Lung (tissue), 12 donors: ENCODE data around the gene HNRNPR. TPM values are rescaled to one million over a fixed set of nuclear protein-coding genes. Genes with fewer than 3 reads are reported as not detected.

ENCODE experiments used
- ATAC-seq: fragments of 200-7000 bp; cut with Tn5 transposase; one replicate; pipeline ENCODE4 v1.9.1; 2020; ENCODE audit warnings: moderate number of reproducible peaks; ENCODE audit not compliant: insufficient read depth, low FRiP score
- DNase-seq, 3 donors: peaks; one replicate each; pipeline ENCODE4 v3.0.0-alpha.2; 2013 to 2017
- H3K27ac ChIP-seq, 2 donors: one replicate each; pipeline ENCODE4 v1.5.1; 2013; ENCODE audit warnings: mild to moderate bottlenecking in 2 of 2, moderate library complexity in 2 of 2, control low read depth in 1 of 2, inconsistent platforms in 1 of 2, low read depth in 1 of 2, low read length in 1 of 2
- H3K27me3 ChIP-seq, 3 donors: one replicate each; pipeline ENCODE4 v1.5.1; 2013; ENCODE audit warnings: low read length in 2 of 3; ENCODE audit not compliant: control insufficient read depth in 3 of 3, insufficient read depth in 3 of 3
- H3K36me3 ChIP-seq, 4 donors: one replicate each; pipeline ENCODE4 v1.5.1; 2013; ENCODE audit warnings: low read length in 4 of 4, mild to moderate bottlenecking in 1 of 4, moderate library complexity in 1 of 4; ENCODE audit not compliant: control insufficient read depth in 4 of 4, insufficient read depth in 4 of 4
- H3K4me1 ChIP-seq, 5 donors: one replicate each; pipeline ENCODE4 v1.5.1; 2013; ENCODE audit warnings: low read length in 5 of 5, mild to moderate bottlenecking in 2 of 5, moderate library complexity in 1 of 5; ENCODE audit not compliant: control insufficient read depth in 5 of 5, insufficient read depth in 5 of 5
- H3K4me3 ChIP-seq: one replicate; pipeline ENCODE4 v1.5.1; 2013; ENCODE audit warnings: mild to moderate bottlenecking, control low read depth, moderate library complexity
- H3K9ac ChIP-seq, 2 donors: one replicate each; pipeline ENCODE4 v1.5.1; 2013; ENCODE audit warnings: low read length in 2 of 2, control low read depth in 1 of 2; ENCODE audit not compliant: insufficient read depth in 1 of 2
- H3K9me3 ChIP-seq, 4 donors: one replicate each; pipeline ENCODE4 v1.5.1; 2013; ENCODE audit warnings: low read length in 3 of 4, mild to moderate bottlenecking in 1 of 4, moderate library complexity in 1 of 4; ENCODE audit not compliant: control insufficient read depth in 4 of 4, insufficient read depth in 3 of 4
- WGBS, 2 donors: extraction: QIAGEN DNeasy Blood & Tissue Kit; methylation state at CpG; one replicate each; pipeline ENCODE4 v1.1.7; 2013; 5-methylcytosine and 5-hydroxymethylcytosine counted together
- polyA plus RNA-seq, 2 donors: library from polyadenylated mRNA; stranded (reverse); fragments of 200-250 nt; gene quantifications; one replicate each; pipeline ENCODE4 v1.2.1, GENCODE V29; 2013
- total RNA-seq, 2 donors: library from RNA; depleted of rRNA in 1 of 2; stranded (reverse); fragments of >200 nt in 1 of 2; gene quantifications; one replicate each; pipeline ENCODE4 v1.2.1, GENCODE V29; 2014 to 2021
- TF ChIP-seq, protein P1 (sequence below): IDR thresholded peaks from 2 replicates; pipeline ENCODE4 v1.5.1; 2012; ENCODE audit warnings: mild to moderate bottlenecking; ENCODE audit errors: control extremely low read depth, extremely low read depth
- donor health status: control.
- donor health status: control.
- donor health status: Bipolar disorder and iron deficiency.
- donor health status: healthy.
- donor health status: DM: yes; HTN: yes; CAD: no.

HNRNPR gene
- total and polyA plus RNA-seq, 4 donors, result 54.2 to 147 (median 94.9) TPM

DNA sequence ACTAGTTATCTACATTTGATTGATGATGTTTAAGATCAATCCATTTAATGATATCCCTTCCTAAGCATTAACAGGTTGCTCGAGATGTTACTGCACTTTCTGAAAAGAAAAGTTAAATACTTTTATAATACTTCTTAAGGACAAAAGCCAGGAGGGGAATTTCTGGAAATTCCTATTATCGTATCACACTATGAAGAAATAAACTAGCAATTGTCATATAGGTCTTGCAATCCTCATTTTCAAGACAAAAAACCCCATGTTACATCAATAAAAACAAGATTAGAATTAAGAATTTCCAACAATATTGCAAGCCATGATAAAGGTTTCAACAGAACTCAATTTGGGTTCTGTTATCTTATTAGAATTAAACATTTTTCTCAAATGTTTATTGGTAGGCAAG, 47.2 kb downstream of the HNRNPR start:
- H3K4me1 ChIP-seq, result peaks cover 0 to 4% (median 0%) of the 10 kb centered on the region in 5 donors
- DNase-seq (no peak), ATAC-seq (no peak)
- WGBS, 2 donors, result 94 to 99% methylated on average over 2 of the region's 2 CpGs
- peaks cover 6 to 13% (median 11%) of the 10 kb centered on the region in 4 donors for H3K36me3 ChIP-seq
- H3K27ac ChIP-seq, result no peak overlapping the region
- no peaks in the 10 kb centered on the region for H3K27me3 ChIP-seq
- no peak overlapping the region for H3K4me3 ChIP-seq
- TF ChIP-seq, protein P1, sequence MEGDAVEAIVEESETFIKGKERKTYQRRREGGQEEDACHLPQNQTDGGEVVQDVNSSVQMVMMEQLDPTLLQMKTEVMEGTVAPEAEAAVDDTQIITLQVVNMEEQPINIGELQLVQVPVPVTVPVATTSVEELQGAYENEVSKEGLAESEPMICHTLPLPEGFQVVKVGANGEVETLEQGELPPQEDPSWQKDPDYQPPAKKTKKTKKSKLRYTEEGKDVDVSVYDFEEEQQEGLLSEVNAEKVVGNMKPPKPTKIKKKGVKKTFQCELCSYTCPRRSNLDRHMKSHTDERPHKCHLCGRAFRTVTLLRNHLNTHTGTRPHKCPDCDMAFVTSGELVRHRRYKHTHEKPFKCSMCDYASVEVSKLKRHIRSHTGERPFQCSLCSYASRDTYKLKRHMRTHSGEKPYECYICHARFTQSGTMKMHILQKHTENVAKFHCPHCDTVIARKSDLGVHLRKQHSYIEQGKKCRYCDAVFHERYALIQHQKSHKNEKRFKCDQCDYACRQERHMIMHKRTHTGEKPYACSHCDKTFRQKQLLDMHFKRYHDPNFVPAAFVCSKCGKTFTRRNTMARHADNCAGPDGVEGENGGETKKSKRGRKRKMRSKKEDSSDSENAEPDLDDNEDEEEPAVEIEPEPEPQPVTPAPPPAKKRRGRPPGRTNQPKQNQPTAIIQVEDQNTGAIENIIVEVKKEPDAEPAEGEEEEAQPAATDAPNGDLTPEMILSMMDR, result no peak
- no peaks in the 10 kb centered on the region for H3K9me3 ChIP-seq
- no peak overlapping the region for H3K9ac ChIP-seq

DNA sequence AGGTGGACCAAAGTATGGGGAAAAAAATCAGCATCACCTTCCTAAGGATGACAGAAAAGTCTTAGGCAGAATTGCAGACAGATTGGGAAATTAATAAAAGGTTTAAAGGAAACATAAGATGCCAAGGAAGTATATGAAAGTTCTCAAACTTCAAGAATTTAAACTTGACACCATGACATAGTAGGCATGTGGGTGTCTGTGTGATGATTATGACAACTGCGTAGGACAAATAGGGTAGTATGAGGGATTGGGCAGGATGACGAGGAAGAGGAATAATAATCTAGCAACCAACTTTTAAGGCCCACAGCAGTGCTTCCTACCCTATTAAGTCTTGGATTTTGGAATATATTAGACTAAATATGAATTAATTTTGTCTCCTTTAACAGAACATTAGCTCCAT, 52.4 kb downstream of the HNRNPR start:
- Histone ChIP-seq H3K4me1 (peaks cover 0 to 4% (median 0%) of the 10 kb centered on the region in 5 donors), H3K9ac (no peak overlapping the region), H3K27ac (no peak overlapping the region), H3K27me3 (no peaks in the 10 kb centered on the region), H3K9me3 (no peaks in the 10 kb centered on the region), H3K36me3 (peaks cover 0 to 6% (median 4%) of the 10 kb centered on the region in 4 donors), H3K4me3 (no peak overlapping the region)
- TF ChIP-seq, protein P1, result no peak
- 68 to 90% methylated on average over 2 of the region's 2 CpGs for WGBS, 2 donors
- ATAC-seq (no peak), DNase-seq (no peak)

DNA sequence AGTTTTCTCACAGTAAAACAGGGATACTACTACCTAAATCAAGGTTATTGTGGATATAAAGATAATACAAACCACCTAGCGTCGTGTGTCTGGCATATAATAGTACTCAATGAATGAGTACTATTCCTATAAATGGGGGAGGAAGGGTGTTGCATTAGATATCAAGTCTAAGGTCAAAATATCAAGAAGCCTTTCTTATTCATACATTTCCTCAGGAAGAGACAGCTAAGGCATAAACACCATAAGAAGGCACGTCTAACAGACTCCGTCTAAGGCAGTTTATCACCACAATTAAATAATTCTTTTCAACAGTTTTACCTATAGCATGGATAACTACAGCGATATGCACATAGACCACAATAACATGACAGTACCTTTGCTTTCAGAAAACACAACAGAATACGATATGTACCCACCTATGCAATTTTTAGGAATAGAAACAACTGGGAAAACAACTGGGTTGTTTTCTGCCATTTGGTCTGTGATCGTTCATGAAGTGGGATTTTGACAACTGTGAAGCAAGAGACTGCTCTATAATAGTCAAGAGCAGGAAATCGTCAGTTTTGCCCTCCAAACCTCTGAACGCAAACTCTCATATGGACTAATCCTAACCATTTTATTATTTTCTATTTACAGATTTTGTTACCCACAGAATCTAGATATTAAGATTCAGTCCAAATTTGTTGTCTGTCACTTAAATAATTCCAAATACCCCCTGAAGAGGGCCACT, 53.1 kb downstream of the HNRNPR start:
- no peak for DNase-seq
- 79 to 84% methylated on average over 9 of the region's 9 CpGs for WGBS, 2 donors
- H3K9ac ChIP-seq, result no peak overlapping the region

More for the DNA sequence above, 53.1 kb downstream of the HNRNPR start:
- no peaks in the 10 kb centered on the region for H3K27me3 ChIP-seq
- no peak for ATAC-seq
- H3K9me3 ChIP-seq, result no peaks in the 10 kb centered on the region
- no peak overlapping the region for H3K27ac ChIP-seq
- TF ChIP-seq, protein P1, result no peak
- H3K4me1 ChIP-seq, result peaks cover 0 to 4% (median 0%) of the 10 kb centered on the region in 5 donors
- H3K36me3 ChIP-seq, result peaks cover 0 to 9% (median 2%) of the 10 kb centered on the region in 4 donors
- H3K4me3 ChIP-seq, result no peak overlapping the region
